ENCODE measurements around the gene NTRK2. TPM values are rescaled to one million over a fixed set of nuclear protein-coding genes. Genes with fewer than 3 reads are reported as not detected.

NTRK2 gene
- total RNA-seq, 1 donor from 2014 or later, result 65.0 TPM

- H3K4me1 Mint-ChIP-seq, result no peaks in the 10 kb centered on the region
- peaks cover 4% of the 10 kb centered on the region for H3K27me3 Mint-ChIP-seq (ENCODE audit: low read depth)
- no peak overlapping the region for H3K27ac Mint-ChIP-seq
- no peaks in the 10 kb centered on the region for H3K36me3 Mint-ChIP-seq
- H3K4me3 Mint-ChIP-seq, result no peak overlapping the region
- no peak for DNase-seq (ENCODE audit: low spot score in 2 of 2, unreplicated experiment in 2 of 2)
- TF ChIP-seq, protein P1, sequence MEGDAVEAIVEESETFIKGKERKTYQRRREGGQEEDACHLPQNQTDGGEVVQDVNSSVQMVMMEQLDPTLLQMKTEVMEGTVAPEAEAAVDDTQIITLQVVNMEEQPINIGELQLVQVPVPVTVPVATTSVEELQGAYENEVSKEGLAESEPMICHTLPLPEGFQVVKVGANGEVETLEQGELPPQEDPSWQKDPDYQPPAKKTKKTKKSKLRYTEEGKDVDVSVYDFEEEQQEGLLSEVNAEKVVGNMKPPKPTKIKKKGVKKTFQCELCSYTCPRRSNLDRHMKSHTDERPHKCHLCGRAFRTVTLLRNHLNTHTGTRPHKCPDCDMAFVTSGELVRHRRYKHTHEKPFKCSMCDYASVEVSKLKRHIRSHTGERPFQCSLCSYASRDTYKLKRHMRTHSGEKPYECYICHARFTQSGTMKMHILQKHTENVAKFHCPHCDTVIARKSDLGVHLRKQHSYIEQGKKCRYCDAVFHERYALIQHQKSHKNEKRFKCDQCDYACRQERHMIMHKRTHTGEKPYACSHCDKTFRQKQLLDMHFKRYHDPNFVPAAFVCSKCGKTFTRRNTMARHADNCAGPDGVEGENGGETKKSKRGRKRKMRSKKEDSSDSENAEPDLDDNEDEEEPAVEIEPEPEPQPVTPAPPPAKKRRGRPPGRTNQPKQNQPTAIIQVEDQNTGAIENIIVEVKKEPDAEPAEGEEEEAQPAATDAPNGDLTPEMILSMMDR (IDR thresholded peaks at IDR 0.05; ENCODE audit: unreplicated experiment), result no peak
- H3K9me3 Mint-ChIP-seq, result no peaks in the 10 kb centered on the region
These were observed 263.5 kb downstream of the NTRK2 start for GRCh38 chr9:84932915-84933527.

- Mint-ChIP-seq H3K4me3 (no peak overlapping the region), H3K27ac (no peak overlapping the region), H3K9me3 (no peaks in the 10 kb centered on the region), H3K4me1 (no peaks in the 10 kb centered on the region), H3K36me3 (no peaks in the 10 kb centered on the region), H3K27me3 (ENCODE audit: low read depth) (no peaks in the 10 kb centered on the region)
- TF ChIP-seq, protein P1 (IDR thresholded peaks at IDR 0.05; ENCODE audit: unreplicated experiment), result no peak
- no peak for DNase-seq (ENCODE audit: low spot score in 2 of 2, unreplicated experiment in 2 of 2)
These were observed 266.1 kb downstream of the NTRK2 start for GRCh38 chr9:84935528-84936117.

DNA sequence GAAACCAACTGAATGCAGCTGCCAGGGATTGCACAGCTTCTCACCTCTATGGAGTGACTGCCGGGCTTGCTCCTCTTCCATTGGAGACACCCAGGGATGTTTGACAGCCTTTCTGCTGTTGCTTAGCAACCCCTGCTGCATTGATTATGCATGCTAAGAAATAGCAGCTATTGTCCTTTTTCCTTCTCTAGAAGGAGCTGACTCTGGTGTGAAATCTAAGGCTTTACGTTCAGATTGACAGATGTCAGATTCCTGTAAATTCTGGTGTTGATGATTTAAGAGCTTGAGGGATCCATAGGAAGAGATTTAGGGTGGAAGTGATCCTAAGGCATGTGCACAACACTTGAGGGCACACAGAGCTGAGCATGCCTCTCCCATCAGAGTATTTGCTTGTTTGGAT, 267.7 kb downstream of the NTRK2 start:
- H3K27ac Mint-ChIP-seq, result no peak overlapping the region
- H3K4me1 Mint-ChIP-seq, result peaks cover 3% of the 10 kb centered on the region
- H3K4me3 Mint-ChIP-seq, result no peak overlapping the region

DNA sequence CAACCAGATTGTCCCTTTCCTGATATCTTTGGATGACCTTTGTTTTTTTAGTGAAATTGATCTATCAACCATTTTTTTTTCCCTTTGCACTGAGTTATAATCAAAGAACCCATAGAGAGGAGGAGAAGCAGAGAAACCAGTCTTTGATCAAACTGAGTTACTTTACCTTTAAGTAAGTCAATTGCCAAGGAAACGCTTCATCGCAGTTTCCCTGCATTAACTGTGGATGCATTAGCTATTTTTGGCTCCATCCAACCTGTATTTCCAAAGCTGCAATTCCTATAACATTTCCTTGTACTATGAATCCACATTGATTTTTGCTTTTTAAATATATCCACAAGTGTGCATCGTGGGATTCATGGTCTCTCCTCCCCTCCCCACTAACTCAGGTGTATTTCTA, 268.1 kb downstream of the NTRK2 start:
- Mint-ChIP-seq H3K4me3 (no peak overlapping the region), H3K27ac (no peak overlapping the region), H3K9me3 (no peaks in the 10 kb centered on the region), H3K4me1 (peaks cover 3% of the 10 kb centered on the region), H3K36me3 (no peaks in the 10 kb centered on the region), H3K27me3 (ENCODE audit: low read depth) (no peaks in the 10 kb centered on the region)
- TF ChIP-seq, protein P1 (IDR thresholded peaks at IDR 0.05; ENCODE audit: unreplicated experiment), result no peak
- no peak for DNase-seq (ENCODE audit: low spot score in 2 of 2, unreplicated experiment in 2 of 2)

More for the DNA sequence above, 267.7 kb downstream of the NTRK2 start:
- Mint-ChIP-seq H3K9me3 (no peaks in the 10 kb centered on the region), H3K36me3 (no peaks in the 10 kb centered on the region), H3K27me3 (ENCODE audit: low read depth) (no peaks in the 10 kb centered on the region)
- DNase-seq (ENCODE audit: low spot score in 2 of 2, unreplicated experiment in 2 of 2), result no peak
- TF ChIP-seq, protein P1 (IDR thresholded peaks at IDR 0.05; ENCODE audit: unreplicated experiment), result no peak

- H3K4me3 Mint-ChIP-seq, result no peak overlapping the region
- H3K36me3 Mint-ChIP-seq, result no peaks in the 10 kb centered on the region
- TF ChIP-seq, protein P1 (IDR thresholded peaks at IDR 0.05; ENCODE audit: unreplicated experiment), result no peak
- peaks cover 3% of the 10 kb centered on the region for H3K4me1 Mint-ChIP-seq
- H3K27ac Mint-ChIP-seq, result no peak overlapping the region
- DNase-seq (ENCODE audit: low spot score in 2 of 2, unreplicated experiment in 2 of 2), result no peak
- no peaks in the 10 kb centered on the region for H3K9me3 Mint-ChIP-seq
- peaks cover 2% of the 10 kb centered on the region for H3K27me3 Mint-ChIP-seq (ENCODE audit: low read depth)
These were observed 270.2 kb downstream of the NTRK2 start for GRCh38 chr9:84939774-84940173.
